ENCODE results near the gene C17orf78.

DNA sequence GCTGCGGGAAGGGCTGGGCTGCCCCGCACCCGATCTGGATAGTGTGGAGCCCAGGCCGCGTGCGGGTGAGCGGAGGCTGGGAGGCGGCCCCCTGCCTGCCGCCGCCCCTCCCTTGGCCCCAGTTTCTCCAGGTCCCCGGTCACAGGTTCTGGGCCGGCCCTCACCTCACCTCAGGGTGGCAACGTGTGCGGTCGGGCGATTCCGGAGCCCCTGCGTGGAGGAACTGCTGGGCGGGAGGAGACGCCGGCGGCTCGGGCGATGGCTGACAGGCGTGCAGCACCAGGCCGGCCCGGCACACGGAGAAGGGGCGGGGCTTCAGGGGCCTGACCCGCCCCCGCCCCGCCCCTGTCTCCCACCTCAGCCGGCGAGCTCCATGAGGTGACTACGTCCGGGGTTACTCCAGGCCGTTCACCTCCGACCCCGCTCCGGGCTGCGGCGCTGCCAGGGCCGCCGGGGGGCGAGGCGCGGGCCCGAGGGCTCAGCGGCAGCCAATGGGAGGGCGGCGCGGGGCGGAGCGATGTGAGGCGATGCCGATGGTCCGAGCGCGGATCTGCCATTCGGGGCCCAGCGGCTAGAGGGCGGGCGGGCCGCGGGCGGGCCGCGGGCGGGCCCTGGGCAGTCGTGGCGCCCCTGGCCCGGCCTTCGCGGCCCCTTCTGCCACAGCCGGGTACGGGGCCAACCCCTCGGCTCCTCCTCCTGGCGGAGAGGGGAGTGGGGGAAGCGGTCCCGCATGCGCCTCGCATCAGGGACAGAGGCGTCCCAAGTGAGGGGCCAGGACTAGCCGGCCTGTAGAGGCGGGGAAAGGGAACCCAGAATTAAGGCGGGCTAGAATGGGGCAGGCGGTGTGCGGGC, 16.7 kb upstream of the C17orf78 start:
- no peak for TF ChIP-seq TCF7L2 (IDR thresholded peaks at IDR 0.05; ENCODE audit: borderline replicate concordance, low read depth, low read length)
- TF ChIP-seq, protein P1, sequence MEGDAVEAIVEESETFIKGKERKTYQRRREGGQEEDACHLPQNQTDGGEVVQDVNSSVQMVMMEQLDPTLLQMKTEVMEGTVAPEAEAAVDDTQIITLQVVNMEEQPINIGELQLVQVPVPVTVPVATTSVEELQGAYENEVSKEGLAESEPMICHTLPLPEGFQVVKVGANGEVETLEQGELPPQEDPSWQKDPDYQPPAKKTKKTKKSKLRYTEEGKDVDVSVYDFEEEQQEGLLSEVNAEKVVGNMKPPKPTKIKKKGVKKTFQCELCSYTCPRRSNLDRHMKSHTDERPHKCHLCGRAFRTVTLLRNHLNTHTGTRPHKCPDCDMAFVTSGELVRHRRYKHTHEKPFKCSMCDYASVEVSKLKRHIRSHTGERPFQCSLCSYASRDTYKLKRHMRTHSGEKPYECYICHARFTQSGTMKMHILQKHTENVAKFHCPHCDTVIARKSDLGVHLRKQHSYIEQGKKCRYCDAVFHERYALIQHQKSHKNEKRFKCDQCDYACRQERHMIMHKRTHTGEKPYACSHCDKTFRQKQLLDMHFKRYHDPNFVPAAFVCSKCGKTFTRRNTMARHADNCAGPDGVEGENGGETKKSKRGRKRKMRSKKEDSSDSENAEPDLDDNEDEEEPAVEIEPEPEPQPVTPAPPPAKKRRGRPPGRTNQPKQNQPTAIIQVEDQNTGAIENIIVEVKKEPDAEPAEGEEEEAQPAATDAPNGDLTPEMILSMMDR (tag by site-specific recombination; IDR thresholded peaks at IDR 0.05): no peak
- peak; percentile 94 for TF ChIP-seq KLF10 (tag by site-specific recombination; IDR thresholded peaks at IDR 0.05)
- peak; percentile 39; the same call in 1 of the 2 replicates for TF ChIP-seq WT1 (tag by site-specific recombination; IDR thresholded peaks at IDR 0.05)
